ENCODE data around the gene TUBD1.

TUBD1 gene

GRCh38 chr17:59903455-59903854 lies 10.7 kb upstream of the TUBD1 start:
- Histone ChIP-seq H3K4me1 (ENCODE audit: control insufficient read depth in 2 of 2, insufficient read depth in 2 of 2, low read length in 2 of 2) (no peaks in the 10 kb centered on the region), H3K27me3 (ENCODE audit: control insufficient read depth in 2 of 2, insufficient read depth in 2 of 2, low read length in 2 of 2) (no peaks in the 10 kb centered on the region), H3K4me3 (ENCODE audit: low read length in 2 of 2) (no peak overlapping the region), H3K36me3 (ENCODE audit: control insufficient read depth in 2 of 2, insufficient read depth in 2 of 2, low read length in 2 of 2) (no peaks in the 10 kb centered on the region), H3K9ac (ENCODE audit: low read depth in 1 of 2, low read length in 2 of 2) (no peak overlapping the region), H3K27ac (ENCODE audit: low read depth in 2 of 2, low read length in 2 of 2) (no peak overlapping the region), H3K9me3 (ENCODE audit: control insufficient read depth in 2 of 2, low read length in 2 of 2) (no peaks in the 10 kb centered on the region)

- Histone ChIP-seq H3K4me3 (ENCODE audit: low read length in 2 of 2) (no peak overlapping the region), H3K4me1 (ENCODE audit: control insufficient read depth in 2 of 2, insufficient read depth in 2 of 2, low read length in 2 of 2) (no peaks in the 10 kb centered on the region), H3K27ac (ENCODE audit: low read depth in 2 of 2, low read length in 2 of 2) (no peak overlapping the region), H3K27me3 (ENCODE audit: control insufficient read depth in 2 of 2, insufficient read depth in 2 of 2, low read length in 2 of 2) (no peaks in the 10 kb centered on the region), H3K9ac (ENCODE audit: low read depth in 1 of 2, low read length in 2 of 2) (no peak overlapping the region), H3K36me3 (ENCODE audit: control insufficient read depth in 2 of 2, insufficient read depth in 2 of 2, low read length in 2 of 2) (no peaks in the 10 kb centered on the region), H3K9me3 (ENCODE audit: control insufficient read depth in 2 of 2, low read length in 2 of 2) (no peaks in the 10 kb centered on the region)
These were observed 8.9 kb upstream of the TUBD1 start for GRCh38 chr17:59901604-59902003.

GRCh38 chr17:59899099-59899498 lies 6.4 kb upstream of the TUBD1 start:
- H3K4me3 ChIP-seq (ENCODE audit: low read length in 2 of 2) = no peak overlapping the region

GRCh38 chr17:59897090-59897489 lies 4.3 kb upstream of the TUBD1 start:
- Histone ChIP-seq H3K27ac (ENCODE audit: low read depth in 2 of 2, low read length in 2 of 2) (no peak overlapping the region), H3K4me1 (ENCODE audit: control insufficient read depth in 2 of 2, insufficient read depth in 2 of 2, low read length in 2 of 2) (peaks cover 6 to 7% of the 10 kb centered on the region in 2 donors), H3K36me3 (ENCODE audit: control insufficient read depth in 2 of 2, insufficient read depth in 2 of 2, low read length in 2 of 2) (peaks cover 0 to 2% of the 10 kb centered on the region in 2 donors), H3K4me3 (ENCODE audit: low read length in 2 of 2) (no peak overlapping the region), H3K9me3 (ENCODE audit: control insufficient read depth in 2 of 2, low read length in 2 of 2) (no peaks in the 10 kb centered on the region), H3K27me3 (ENCODE audit: control insufficient read depth in 2 of 2, insufficient read depth in 2 of 2, low read length in 2 of 2) (no peaks in the 10 kb centered on the region), H3K9ac (ENCODE audit: low read depth in 1 of 2, low read length in 2 of 2) (no peak overlapping the region)

More at GRCh38 chr17:59899099-59899498, 6.4 kb upstream of the TUBD1 start:
- Histone ChIP-seq H3K9ac (ENCODE audit: low read depth in 1 of 2, low read length in 2 of 2) (no peak overlapping the region), H3K9me3 (ENCODE audit: control insufficient read depth in 2 of 2, low read length in 2 of 2) (no peaks in the 10 kb centered on the region), H3K36me3 (ENCODE audit: control insufficient read depth in 2 of 2, insufficient read depth in 2 of 2, low read length in 2 of 2) (peaks cover 0 to 2% of the 10 kb centered on the region in 2 donors), H3K27me3 (ENCODE audit: control insufficient read depth in 2 of 2, insufficient read depth in 2 of 2, low read length in 2 of 2) (no peaks in the 10 kb centered on the region), H3K4me1 (ENCODE audit: control insufficient read depth in 2 of 2, insufficient read depth in 2 of 2, low read length in 2 of 2) (peaks cover 2 to 5% of the 10 kb centered on the region in 2 donors), H3K27ac (ENCODE audit: low read depth in 2 of 2, low read length in 2 of 2) (no peak overlapping the region)

GRCh38 chr17:59893676-59894100 lies 945 bp upstream of the TUBD1 start:
- H3K27ac ChIP-seq (ENCODE audit: low read depth in 2 of 2, low read length in 2 of 2) = peak overlapping the region; percentile 74 to 86
- H3K4me3 ChIP-seq (ENCODE audit: low read length in 2 of 2) = peak overlapping the region; percentile 81 to 95
- peaks cover 0 to 2% of the 10 kb centered on the region in 2 donors for H3K36me3 ChIP-seq (ENCODE audit: control insufficient read depth in 2 of 2, insufficient read depth in 2 of 2, low read length in 2 of 2)
- H3K9ac ChIP-seq (ENCODE audit: low read depth in 1 of 2, low read length in 2 of 2) = peak overlapping the region; percentile 87 to 93
- no peaks in the 10 kb centered on the region for H3K27me3 ChIP-seq (ENCODE audit: control insufficient read depth in 2 of 2, insufficient read depth in 2 of 2, low read length in 2 of 2)
- H3K9me3 ChIP-seq (ENCODE audit: control insufficient read depth in 2 of 2, low read length in 2 of 2) = no peaks in the 10 kb centered on the region
- H3K4me1 ChIP-seq (ENCODE audit: control insufficient read depth in 2 of 2, insufficient read depth in 2 of 2, low read length in 2 of 2) = peaks cover 9 to 14% of the 10 kb centered on the region in 2 donors

GRCh38 chr17:59892251-59892923 lies 356 bp downstream of the TUBD1 start:
- peak overlapping the region; percentile 81 to 95 for H3K4me3 ChIP-seq (ENCODE audit: low read length in 2 of 2)
- no peaks in the 10 kb centered on the region for H3K27me3 ChIP-seq (ENCODE audit: control insufficient read depth in 2 of 2, insufficient read depth in 2 of 2, low read length in 2 of 2)
- no peaks in the 10 kb centered on the region for H3K9me3 ChIP-seq (ENCODE audit: control insufficient read depth in 2 of 2, low read length in 2 of 2)
- H3K27ac ChIP-seq (ENCODE audit: low read depth in 2 of 2, low read length in 2 of 2) = peak overlapping the region; percentile 62 to 86
- peaks cover 0 to 9% of the 10 kb centered on the region in 2 donors for H3K36me3 ChIP-seq (ENCODE audit: control insufficient read depth in 2 of 2, insufficient read depth in 2 of 2, low read length in 2 of 2)
- peak overlapping the region; percentile 87 for H3K9ac ChIP-seq (ENCODE audit: low read depth in 1 of 2, low read length in 2 of 2)
- H3K4me1 ChIP-seq (ENCODE audit: control insufficient read depth in 2 of 2, insufficient read depth in 2 of 2, low read length in 2 of 2) = peaks cover 9 to 14% of the 10 kb centered on the region in 2 donors

GRCh38 chr17:59890720-59891119 lies 2.0 kb downstream of the TUBD1 start:
- Histone ChIP-seq H3K36me3 (ENCODE audit: control insufficient read depth in 2 of 2, insufficient read depth in 2 of 2, low read length in 2 of 2) (peaks cover 3 to 9% of the 10 kb centered on the region in 2 donors), H3K27ac (ENCODE audit: low read depth in 2 of 2, low read length in 2 of 2) (no peak overlapping the region), H3K9me3 (ENCODE audit: control insufficient read depth in 2 of 2, low read length in 2 of 2) (no peaks in the 10 kb centered on the region), H3K9ac (ENCODE audit: low read depth in 1 of 2, low read length in 2 of 2) (no peak overlapping the region), H3K4me3 (ENCODE audit: low read length in 2 of 2) (no peak overlapping the region), H3K27me3 (ENCODE audit: control insufficient read depth in 2 of 2, insufficient read depth in 2 of 2, low read length in 2 of 2) (no peaks in the 10 kb centered on the region), H3K4me1 (ENCODE audit: control insufficient read depth in 2 of 2, insufficient read depth in 2 of 2, low read length in 2 of 2) (peaks cover 9 to 14% of the 10 kb centered on the region in 2 donors)

GRCh38 chr17:59888145-59888750 lies 4.5 kb downstream of the TUBD1 start:
- no peak overlapping the region for H3K27ac ChIP-seq (ENCODE audit: low read depth in 2 of 2, low read length in 2 of 2)
- no peak overlapping the region for H3K4me3 ChIP-seq (ENCODE audit: low read length in 2 of 2)
- H3K4me1 ChIP-seq (ENCODE audit: control insufficient read depth in 2 of 2, insufficient read depth in 2 of 2, low read length in 2 of 2) = peaks cover 3 to 8% of the 10 kb centered on the region in 2 donors
- H3K9ac ChIP-seq (ENCODE audit: low read depth in 1 of 2, low read length in 2 of 2) = no peak overlapping the region
- no peaks in the 10 kb centered on the region for H3K9me3 ChIP-seq (ENCODE audit: control insufficient read depth in 2 of 2, low read length in 2 of 2)
- no peaks in the 10 kb centered on the region for H3K27me3 ChIP-seq (ENCODE audit: control insufficient read depth in 2 of 2, insufficient read depth in 2 of 2, low read length in 2 of 2)
- peaks cover 11 to 27% of the 10 kb centered on the region in 2 donors for H3K36me3 ChIP-seq (ENCODE audit: control insufficient read depth in 2 of 2, insufficient read depth in 2 of 2, low read length in 2 of 2)

GRCh38 chr17:59884861-59885260 lies 7.9 kb downstream of the TUBD1 start:
- no peaks in the 10 kb centered on the region for H3K9me3 ChIP-seq (ENCODE audit: control insufficient read depth in 2 of 2, low read length in 2 of 2)
- no peaks in the 10 kb centered on the region for H3K4me1 ChIP-seq (ENCODE audit: control insufficient read depth in 2 of 2, insufficient read depth in 2 of 2, low read length in 2 of 2)
- H3K27me3 ChIP-seq (ENCODE audit: control insufficient read depth in 2 of 2, insufficient read depth in 2 of 2, low read length in 2 of 2) = no peaks in the 10 kb centered on the region
- H3K27ac ChIP-seq (ENCODE audit: low read depth in 2 of 2, low read length in 2 of 2) = no peak overlapping the region
- H3K36me3 ChIP-seq (ENCODE audit: control insufficient read depth in 2 of 2, insufficient read depth in 2 of 2, low read length in 2 of 2) = peaks cover 11 to 28% of the 10 kb centered on the region in 2 donors
- no peak overlapping the region for H3K4me3 ChIP-seq (ENCODE audit: low read length in 2 of 2)
- no peak overlapping the region for H3K9ac ChIP-seq (ENCODE audit: low read depth in 1 of 2, low read length in 2 of 2)

GRCh38 chr17:59878624-59879023 lies 14.1 kb downstream of the TUBD1 start:
- no peaks in the 10 kb centered on the region for H3K9me3 ChIP-seq (ENCODE audit: control insufficient read depth in 2 of 2, low read length in 2 of 2)
- no peak overlapping the region for H3K27ac ChIP-seq (ENCODE audit: low read depth in 2 of 2, low read length in 2 of 2)
- H3K4me3 ChIP-seq (ENCODE audit: low read length in 2 of 2) = no peak overlapping the region
- no peaks in the 10 kb centered on the region for H3K4me1 ChIP-seq (ENCODE audit: control insufficient read depth in 2 of 2, insufficient read depth in 2 of 2, low read length in 2 of 2)
- no peaks in the 10 kb centered on the region for H3K27me3 ChIP-seq (ENCODE audit: control insufficient read depth in 2 of 2, insufficient read depth in 2 of 2, low read length in 2 of 2)
- H3K9ac ChIP-seq (ENCODE audit: low read depth in 1 of 2, low read length in 2 of 2) = no peak overlapping the region
- H3K36me3 ChIP-seq (ENCODE audit: control insufficient read depth in 2 of 2, insufficient read depth in 2 of 2, low read length in 2 of 2) = peaks cover 8 to 30% of the 10 kb centered on the region in 2 donors

All from mucosa of rectum (tissue), 2 donors.